H1 (cell line): Measurements from ENCODE around the gene CHN2. TPM values are rescaled to one million over a fixed set of nuclear protein-coding genes. Genes with fewer than 3 reads are reported as not detected.

ENCODE experiments used
- CHD2 ChIP-seq: IDR thresholded peaks from 2 replicates; pipeline ENCODE4 v1.6.1; 2012; ENCODE audit warnings: low read length, improper control_type of control experiment
- CHD7 ChIP-seq: fragments of 300-600 bp; sonication (generic); IDR thresholded peaks from 2 replicates; pipeline ENCODE4 v1.7.1; 2012; ENCODE audit warnings: low read length, moderate library complexity, mild to moderate bottlenecking, inconsistent platforms; ENCODE audit not compliant: insufficient replicate concordance
- HDAC2 ChIP-seq, 2 experiments: fragments of 300-600 bp in 1 of 2; sonication (generic) in 1 of 2; IDR thresholded peaks; 2 replicates each; pipeline ENCODE4 v1.6.1; 2011 to 2012; ENCODE audit warnings: low read depth in 2 of 2, low read length in 2 of 2, mild to moderate bottlenecking in 2 of 2, moderate library complexity in 2 of 2, borderline replicate concordance in 1 of 2, inconsistent platforms in 1 of 2
- MAX ChIP-seq: IDR thresholded peaks from 2 replicates; pipeline ENCODE4 v1.6.1; 2012; ENCODE audit warnings: inconsistent platforms
- POLR2A ChIP-seq, 2 experiments: IDR thresholded peaks; 1 replicate in 1 of 2; 2 replicates in 1 of 2; pipeline ENCODE4 v1.6.1; 2011; ENCODE audit warnings: low read depth in 2 of 2, low read length in 2 of 2, mild to moderate bottlenecking in 2 of 2; ENCODE audit errors: control extremely low read depth in 1 of 2
- RFX5 ChIP-seq: IDR thresholded peaks from 2 replicates; pipeline ENCODE4 v1.6.1; 2011; ENCODE audit warnings: low read depth, low read length, improper control_type of control experiment, borderline replicate concordance
- RXRA ChIP-seq: IDR thresholded peaks from 2 replicates; pipeline ENCODE4 v1.6.1; 2011; ENCODE audit warnings: low read depth, mild to moderate bottlenecking, low read length, moderate library complexity; ENCODE audit not compliant: insufficient read depth
- SRF ChIP-seq: IDR thresholded peaks from 2 replicates; pipeline ENCODE4 v1.6.1; 2011; ENCODE audit warnings: mild to moderate bottlenecking, low read depth, low read length, moderate library complexity
- polyA plus RNA-seq, 7 experiments: library from polyadenylated mRNA; depleted of rRNA in 3 of 7; stranded (reverse) in 5 of 7; unstranded in 2 of 7; fragments of >200 nt in 5 of 7; fragments of 200-250 nt in 2 of 7; gene quantifications; 1 replicate in 5 of 7; 2 replicates in 1 of 7; 4 replicates in 1 of 7; pipeline versions ENCODE4 v1.2.1 to v1.2.3, GENCODE V29; 2011 to 2013; ENCODE audit warnings: missing spikeins in 2 of 7, mixed read lengths in 2 of 7
- total RNA-seq: library from RNA; stranded (reverse); fragmentation: NEBNext Ultra II Directional; extraction: Animal tissue kit (Norgen Biotek cat#: 25700); gene quantifications from 2 replicates; pipeline ENCODE4 v1.2.1, GENCODE V29; 2021

The CHN2 gene
- total and polyA plus RNA-seq, 2 of the 8 experiments (the other 6 are each of a cell fraction or from before 2014, with no cell fraction given) = 2.9 to 4.8 TPM

- no peak for TF ChIP-seq CHD7
- no peak for TF ChIP-seq RXRA
- no peak for TF ChIP-seq RFX5
- TF ChIP-seq MAX = no peak
- no peak for TF ChIP-seq SRF
- TF ChIP-seq POLR2A (IDR thresholded peaks at IDR 0.05; ENCODE audit: control extremely low read depth in 1 of 2, low read depth in 2 of 2, low read length in 2 of 2) = no peak
- TF ChIP-seq HDAC2 (IDR thresholded peaks at IDR 0.05; ENCODE audit: borderline replicate concordance in 1 of 2, low read depth in 2 of 2, low read length in 2 of 2) = no peak
- TF ChIP-seq CHD2 = no peak
Observed at GRCh38 chr7:29418056-29418455, 223.5 kb downstream of the CHN2 start (continued).
